ENCODE results near the gene TMPRSS5.

- no peak for TF ChIP-seq POLR2A (IDR thresholded peaks at IDR 0.05)
- TF ChIP-seq CTCF (IDR thresholded peaks at IDR 0.05), result no peak
These were observed 32.3 kb downstream of the TMPRSS5 start for GRCh38 chr11:113673550-113674396.
